Mucosa of descending colon (tissue), 3 donors: ENCODE data around the gene PCDHGB2. TPM values are rescaled to one million over a fixed set of nuclear protein-coding genes. Genes with fewer than 3 reads are reported as not detected.
"Not testable (repeated sequence)": the region's sequence is repeated elsewhere in the genome, so short reads cannot be mapped to it uniquely, and the experiment has no call there.

Experiments used
- ATAC-seq: fragments of 200-7000 bp; cut with Tn5 transposase; one replicate; pipeline ENCODE4 v1.9.1; 2020; ENCODE audit warnings: mild to moderate bottlenecking, moderate library complexity
- DNase-seq, 3 donors: peaks; one replicate each; pipeline ENCODE4 v3.0.0-alpha.2; 2020
- H3K36me3 ChIP-seq: fragments of 200-600 bp; one replicate; pipeline ENCODE4 v1.8.0; 2021; ENCODE audit warnings: low read depth, mild to moderate bottlenecking
- H3K4me1 ChIP-seq: fragments of 200-600 bp; one replicate; pipeline ENCODE4 v1.8.0; 2021; ENCODE audit warnings: low read depth, mild to moderate bottlenecking
- H3K4me3 ChIP-seq: fragments of 200-600 bp; one replicate; pipeline ENCODE4 v1.8.0; 2021; ENCODE audit warnings: mild to moderate bottlenecking
- H3K9me3 ChIP-seq: fragments of 200-600 bp; one replicate; pipeline ENCODE4 v1.8.0; 2021; ENCODE audit warnings: mild to moderate bottlenecking
- intact Hi-C, 2 donors: fragments of 100-400 bp; cut with DNase I in 1 of 2; cut with micrococcal nuclease in 1 of 2; formaldehyde crosslinking; loops; one replicate each; pipeline versions ENCODE4 v1.11.0 to v1.11.1; 2022; cut with DNase I, micrococcal nuclease
- long read RNA-seq, 2 donors: library from polyadenylated mRNA; unstranded; transcript quantifications; one replicate each; pipeline ENCODE4 v2.0.0, GENCODE V29; 2019 to 2021
- total RNA-seq, 3 donors: library from RNA; stranded (reverse); fragmentation: NEBNext Ultra II Directional in 2 of 3; extraction: Animal tissue kit (Norgen Biotek cat#: 25700) in 2 of 3; gene quantifications; one replicate each; pipeline versions ENCODE4 v1.2.1 to v1.2.4, GENCODE V29; 2021 to 2023
- TF ChIP-seq, protein P1 (sequence below): fragments of 200-600 bp; IDR thresholded peaks from one replicate; pipeline ENCODE4 v1.8.0; 2022; ENCODE audit warnings: antibody characterized with exemption, mild to moderate bottlenecking
- donor health status: DM: no; HTN: no; CAD: no; lungs with moderate emphysema.
- donor health status: DM: no; HTN: no; CAD: no.
- donor health status: DM: no; HTN: yes; CAD: no.

The PCDHGB2 gene
- total RNA-seq = 1 to 10 TPM; 1.5 to 5.7 (median 2.8) TPM
- long read RNA-seq, donor 1 = 0 reads
- long read RNA-seq, donor 2 = 0 reads

DNA sequence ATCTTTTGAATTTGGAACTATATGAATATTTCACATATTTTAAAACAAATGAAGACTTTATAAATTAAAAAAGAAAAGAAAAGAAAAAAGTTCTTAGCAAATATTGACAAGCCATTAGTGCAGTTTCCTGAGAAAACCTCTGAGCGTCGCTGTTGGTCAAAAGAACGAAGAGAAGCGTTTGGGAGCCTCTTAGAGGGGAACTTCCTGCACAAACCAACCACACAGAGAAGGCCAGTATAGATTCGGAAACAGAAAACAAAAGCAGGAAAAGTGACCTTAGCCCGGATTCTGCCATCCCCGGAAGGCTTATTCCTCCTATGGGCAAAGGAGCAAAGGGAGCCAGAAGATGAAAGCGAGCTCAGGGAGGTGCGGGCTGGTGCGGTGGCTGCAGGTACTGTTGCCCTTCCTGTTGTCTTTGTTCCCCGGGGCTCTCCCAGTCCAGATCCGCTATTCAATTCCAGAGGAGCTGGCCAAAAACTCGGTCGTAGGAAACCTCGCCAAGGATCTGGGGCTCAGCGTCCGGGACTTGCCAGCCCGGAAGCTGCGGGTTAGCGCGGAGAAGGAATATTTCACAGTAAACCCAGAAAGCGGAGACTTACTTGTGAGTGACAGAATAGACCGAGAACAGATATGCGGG, at the start of gene PCDHGB2:
TSS of gene PCDHGB2 (plus strand) at position 205 of the 637 bp plus-strand sequence. CDS start at position 347, 142 bp downstream.
- DNase-seq (no peak), ATAC-seq (peak; percentile 33)
- no peaks in the 10 kb centered on the region for H3K4me1 ChIP-seq
- peaks cover 56% of the 10 kb centered on the region for H3K9me3 ChIP-seq
- no peak within 1 kb of the TSS for H3K4me3 ChIP-seq
- H3K36me3 ChIP-seq = no peaks in the 10 kb centered on the region
- TF ChIP-seq, protein P1, sequence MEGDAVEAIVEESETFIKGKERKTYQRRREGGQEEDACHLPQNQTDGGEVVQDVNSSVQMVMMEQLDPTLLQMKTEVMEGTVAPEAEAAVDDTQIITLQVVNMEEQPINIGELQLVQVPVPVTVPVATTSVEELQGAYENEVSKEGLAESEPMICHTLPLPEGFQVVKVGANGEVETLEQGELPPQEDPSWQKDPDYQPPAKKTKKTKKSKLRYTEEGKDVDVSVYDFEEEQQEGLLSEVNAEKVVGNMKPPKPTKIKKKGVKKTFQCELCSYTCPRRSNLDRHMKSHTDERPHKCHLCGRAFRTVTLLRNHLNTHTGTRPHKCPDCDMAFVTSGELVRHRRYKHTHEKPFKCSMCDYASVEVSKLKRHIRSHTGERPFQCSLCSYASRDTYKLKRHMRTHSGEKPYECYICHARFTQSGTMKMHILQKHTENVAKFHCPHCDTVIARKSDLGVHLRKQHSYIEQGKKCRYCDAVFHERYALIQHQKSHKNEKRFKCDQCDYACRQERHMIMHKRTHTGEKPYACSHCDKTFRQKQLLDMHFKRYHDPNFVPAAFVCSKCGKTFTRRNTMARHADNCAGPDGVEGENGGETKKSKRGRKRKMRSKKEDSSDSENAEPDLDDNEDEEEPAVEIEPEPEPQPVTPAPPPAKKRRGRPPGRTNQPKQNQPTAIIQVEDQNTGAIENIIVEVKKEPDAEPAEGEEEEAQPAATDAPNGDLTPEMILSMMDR = no peak
- intact Hi-C loops = no loop called here

DNA sequence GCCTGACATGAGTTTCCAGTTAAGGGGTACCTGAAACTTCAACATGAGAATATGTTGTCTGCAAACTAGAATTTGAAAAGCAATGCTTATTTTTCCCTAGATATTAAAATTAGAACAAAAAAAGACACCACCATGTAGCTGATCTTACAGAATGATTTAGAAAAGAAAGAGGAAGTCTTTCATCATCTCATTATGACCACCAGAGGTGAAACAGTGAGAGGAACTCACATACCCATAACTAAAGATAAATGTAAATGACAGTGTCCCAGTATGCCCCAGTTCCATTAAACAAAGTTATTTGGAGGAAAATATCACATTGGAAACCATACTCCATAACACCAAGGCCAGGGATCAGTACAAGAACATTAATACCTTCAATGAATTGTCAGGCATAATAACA, 46.1 kb upstream of the PCDHGB2 start:
- no peak for DNase-seq
- intact Hi-C loops = no loop called here
- TF ChIP-seq, protein P1 = no peak
- Histone ChIP-seq H3K36me3 (no peaks in the 10 kb centered on the region), H3K9me3 (peaks cover 100% of the 10 kb centered on the region), H3K4me3 (no peak overlapping the region), H3K4me1 (no peaks in the 10 kb centered on the region)
- no peak for ATAC-seq

DNA sequence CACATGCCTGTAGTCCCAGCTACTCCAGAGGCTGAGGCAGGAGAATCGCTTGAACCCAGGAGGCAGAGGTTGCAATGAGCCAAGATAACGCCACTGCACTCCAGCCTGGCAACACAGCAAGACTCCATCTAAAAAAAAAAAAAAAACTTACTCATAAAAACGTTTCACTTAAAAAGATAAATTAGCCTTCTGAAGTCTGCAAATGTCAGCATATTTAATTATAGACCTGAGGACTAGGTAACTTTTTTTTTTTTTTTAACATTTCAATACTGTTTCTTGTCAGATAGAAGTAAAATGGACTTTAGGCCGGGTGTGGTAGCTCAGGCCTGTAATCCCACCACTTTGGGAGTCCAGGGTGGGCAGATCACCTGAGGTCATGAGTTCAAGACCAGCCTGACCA, 42.8 kb upstream of the PCDHGB2 start:
- DNase-seq, intact Hi-C loops: not testable (repeated sequence)
- peaks cover 88% of the 10 kb centered on the region for H3K9me3 ChIP-seq

DNA sequence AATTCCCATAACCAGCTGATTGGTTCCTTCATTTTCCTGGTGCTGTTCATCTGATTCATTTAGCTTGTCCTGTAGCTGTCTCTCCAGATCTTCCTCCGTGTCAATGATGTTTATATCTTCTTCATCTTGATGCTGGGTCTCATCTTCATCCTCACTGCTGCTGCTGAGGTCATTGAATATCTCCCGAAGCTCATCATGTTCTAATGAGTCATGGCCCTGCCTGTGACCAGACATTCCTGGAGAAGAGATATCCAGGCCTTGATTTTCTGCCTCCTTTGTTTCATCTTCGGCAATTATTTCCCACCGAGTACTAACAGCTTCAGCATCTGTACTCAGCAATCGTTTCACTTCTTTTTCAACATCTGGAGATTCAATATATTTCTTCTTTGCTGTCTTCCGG, 40.6 kb upstream of the PCDHGB2 start:
- DNase-seq (no peak), ATAC-seq (no peak)

More for the DNA sequence above, 42.8 kb upstream of the PCDHGB2 start:
- H3K36me3 ChIP-seq, H3K4me1 ChIP-seq, H3K4me3 ChIP-seq, ATAC-seq: not testable (repeated sequence)

DNA sequence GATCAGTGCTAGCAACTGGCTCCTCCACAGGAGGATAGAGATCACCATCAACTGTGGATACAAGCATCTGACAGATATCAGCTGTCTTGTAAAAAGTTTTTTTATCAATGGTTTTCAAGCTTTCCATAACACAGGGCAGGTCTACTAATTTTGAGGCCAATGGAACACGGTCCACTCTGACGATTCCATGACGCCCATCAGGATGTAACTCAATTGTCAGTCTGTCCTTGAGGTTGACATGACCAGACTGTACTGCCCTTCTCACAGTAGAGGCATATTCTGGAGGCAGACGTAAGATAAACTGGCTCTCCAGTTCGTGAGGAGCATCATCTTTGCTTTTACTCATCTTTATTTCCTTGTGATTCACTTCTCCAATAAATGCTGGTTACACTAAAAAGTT, 40.1 kb upstream of the PCDHGB2 start:
- ATAC-seq (no peak), DNase-seq (no peak)
- Histone ChIP-seq H3K4me1 (no peaks in the 10 kb centered on the region), H3K36me3 (no peaks in the 10 kb centered on the region), H3K9me3 (peaks cover 68% of the 10 kb centered on the region), H3K4me3 (no peak overlapping the region)
- intact Hi-C loops = loop anchor here in 1 of 2 donors (10.0 kb wide), 1 partner anchor 245 kb away; no protein-coding TSS in a partner anchor
- TF ChIP-seq, protein P1 = no peak

More for the DNA sequence above, 40.6 kb upstream of the PCDHGB2 start:
- Histone ChIP-seq H3K4me3 (no peak overlapping the region), H3K36me3 (no peaks in the 10 kb centered on the region), H3K4me1 (no peaks in the 10 kb centered on the region), H3K9me3 (peaks cover 73% of the 10 kb centered on the region)
- intact Hi-C loops = no loop called here
- TF ChIP-seq, protein P1 = no peak
